Rectal smooth muscle tissue (tissue), 1 donor: ENCODE data around the gene ZNF672.
A peak's percentile ranks its signal among the peaks of the same experiment; 100 is the strongest.
"Not testable (repeated sequence)": the region's sequence is repeated elsewhere in the genome, so short reads cannot be mapped to it uniquely, and the experiment has no call there.

ENCODE experiments used
- H3K27ac ChIP-seq: one replicate; pipeline ENCODE4 v1.7.0; 2013; ENCODE audit warnings: low read depth, low read length, inconsistent platforms
- H3K27me3 ChIP-seq: one replicate; pipeline ENCODE4 v1.7.0; 2013; ENCODE audit warnings: low read length; ENCODE audit not compliant: control insufficient read depth, insufficient read depth
- H3K36me3 ChIP-seq: one replicate; pipeline ENCODE4 v1.7.0; 2013; ENCODE audit warnings: low read length; ENCODE audit not compliant: control insufficient read depth, insufficient read depth
- H3K4me1 ChIP-seq: one replicate; pipeline ENCODE4 v1.7.0; 2013; ENCODE audit warnings: low read length; ENCODE audit not compliant: control insufficient read depth, insufficient read depth
- H3K4me3 ChIP-seq: one replicate; pipeline ENCODE4 v1.7.0; 2013; ENCODE audit warnings: low read length
- H3K9ac ChIP-seq: one replicate; pipeline ENCODE4 v1.7.0; 2013; ENCODE audit warnings: low read length

Gene ZNF672

GRCh38 chr1:248837781-248838356, at the start of gene ZNF672:
Gene ZNF672, plus strand, starts transcription at chr1:248838224. Its CDS starts 9,051 bp downstream, at chr1:248847275.
- Histone ChIP-seq H3K9ac (peak within 1 kb of the TSS; percentile 98), H3K36me3 (peaks cover 2% of the 10 kb centered on the region), H3K4me3 (peak within 1 kb of the TSS; percentile 89), H3K27me3 (no peaks in the 10 kb centered on the region), H3K27ac (peak within 1 kb of the TSS; percentile 100), H3K4me1 (peaks cover 22% of the 10 kb centered on the region)

DNA sequence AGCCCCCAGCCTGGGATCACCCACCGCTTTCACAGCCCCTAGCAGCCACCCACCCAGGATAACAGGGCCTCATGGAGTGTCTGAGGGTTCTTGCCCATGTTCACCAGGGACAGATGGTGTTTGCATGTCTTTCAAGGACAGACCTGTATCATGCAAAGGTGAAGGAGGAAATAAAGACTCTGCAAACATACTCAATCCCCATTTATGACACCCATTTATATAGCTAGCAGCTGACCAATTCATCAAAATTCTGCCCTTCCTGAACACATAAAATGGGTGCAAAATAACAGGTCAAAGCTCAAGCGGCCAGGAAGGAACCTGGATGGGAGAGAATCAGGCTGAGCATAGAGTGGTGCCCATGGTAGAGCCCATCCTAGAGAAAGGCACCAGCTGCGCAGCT, 49.7 kb upstream of the ZNF672 start:
- Histone ChIP-seq H3K4me3 (no peak overlapping the region), H3K4me1 (no peaks in the 10 kb centered on the region), H3K36me3 (no peaks in the 10 kb centered on the region), H3K9ac (no peak overlapping the region), H3K27ac (no peak overlapping the region), H3K27me3 (no peaks in the 10 kb centered on the region)

DNA sequence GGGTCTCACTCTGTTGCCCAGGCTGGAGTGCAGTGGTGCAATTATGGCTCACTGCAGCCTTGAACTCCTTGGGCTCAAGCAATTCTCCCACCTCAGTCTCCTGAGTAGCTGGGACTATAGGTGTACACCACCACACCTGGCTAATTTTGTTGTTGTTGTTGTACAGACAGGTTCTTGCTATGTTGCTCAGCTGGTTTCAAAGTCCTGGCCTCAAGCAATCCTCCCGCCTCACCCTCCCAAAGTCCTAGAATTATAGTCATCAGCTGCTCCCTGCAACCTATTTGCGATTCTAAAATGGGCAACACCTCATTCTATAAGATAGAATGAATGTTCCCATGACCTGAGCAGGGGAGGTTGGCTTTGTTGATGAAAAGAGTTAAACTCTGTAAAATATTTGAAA, 48.7 kb upstream of the ZNF672 start:
- not testable (repeated sequence) for H3K9ac ChIP-seq, H3K4me1 ChIP-seq, H3K27ac ChIP-seq

DNA sequence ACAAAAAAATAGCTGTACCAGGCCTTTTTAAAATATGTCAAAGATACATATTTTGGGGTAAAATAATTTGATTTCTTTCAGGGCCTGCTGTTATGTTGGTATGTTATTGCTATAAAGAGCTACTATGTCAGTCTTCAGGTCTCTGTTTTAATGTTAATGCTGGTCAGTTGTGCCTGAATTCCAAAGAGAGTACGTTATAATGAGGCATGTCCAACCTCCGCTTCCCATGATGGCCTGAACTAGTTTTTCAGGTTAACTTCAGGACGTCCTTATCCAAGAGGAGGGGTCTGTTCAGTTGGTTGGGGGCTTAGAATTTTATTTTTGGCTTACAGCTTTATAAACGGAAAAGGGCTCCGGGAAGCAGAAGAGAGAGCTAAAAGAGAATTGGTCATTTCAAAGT, 47.6 kb upstream of the ZNF672 start:
- no peak overlapping the region for H3K9ac ChIP-seq
- H3K4me1 ChIP-seq, result no peaks in the 10 kb centered on the region
- H3K27me3 ChIP-seq, result no peaks in the 10 kb centered on the region
- H3K4me3 ChIP-seq, result no peak overlapping the region
- H3K27ac ChIP-seq, result no peak overlapping the region
- H3K36me3 ChIP-seq, result no peaks in the 10 kb centered on the region

More for the DNA sequence above, 48.7 kb upstream of the ZNF672 start:
- H3K27me3 ChIP-seq, H3K4me3 ChIP-seq, H3K36me3 ChIP-seq: not testable (repeated sequence)

GRCh38 chr1:248791010-248791409, 47.0 kb upstream of the ZNF672 start:
- Histone ChIP-seq H3K27ac (no peak overlapping the region), H3K27me3 (no peaks in the 10 kb centered on the region), H3K4me3 (no peak overlapping the region), H3K36me3 (no peaks in the 10 kb centered on the region), H3K4me1 (no peaks in the 10 kb centered on the region), H3K9ac (no peak overlapping the region)

GRCh38 chr1:248792342-248792741, 45.7 kb upstream of the ZNF672 start:
- Histone ChIP-seq H3K27ac (no peak overlapping the region), H3K9ac (no peak overlapping the region), H3K27me3 (no peaks in the 10 kb centered on the region), H3K36me3 (no peaks in the 10 kb centered on the region), H3K4me1 (no peaks in the 10 kb centered on the region), H3K4me3 (no peak overlapping the region)

GRCh38 chr1:248793592-248793991, 44.4 kb upstream of the ZNF672 start:
- Histone ChIP-seq H3K27ac (no peak overlapping the region), H3K36me3 (no peaks in the 10 kb centered on the region), H3K27me3 (no peaks in the 10 kb centered on the region), H3K4me3 (no peak overlapping the region), H3K4me1 (no peaks in the 10 kb centered on the region), H3K9ac (no peak overlapping the region)

DNA sequence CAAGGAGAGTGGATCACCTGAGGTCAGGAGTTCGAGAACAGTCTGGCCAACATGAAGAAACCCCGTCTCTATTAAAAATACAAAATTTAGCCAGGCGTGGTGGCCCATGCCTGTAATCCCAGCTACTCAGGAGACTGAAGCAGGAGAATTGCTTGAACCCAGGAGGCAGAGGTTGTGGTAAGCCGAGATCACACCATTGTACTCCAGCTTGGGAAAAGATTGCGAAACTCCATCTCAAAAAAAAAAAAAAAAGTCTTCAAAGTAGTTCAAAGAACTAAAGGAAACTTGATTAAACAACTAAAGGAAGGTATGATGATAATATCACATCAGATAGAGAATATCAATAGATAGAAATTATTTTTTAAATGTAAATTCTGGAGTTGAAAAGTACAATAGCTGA, 43.4 kb upstream of the ZNF672 start:
- H3K9ac ChIP-seq, H3K27me3 ChIP-seq, H3K4me3 ChIP-seq, H3K4me1 ChIP-seq, H3K27ac ChIP-seq, H3K36me3 ChIP-seq: not testable (repeated sequence)

GRCh38 chr1:248798791-248799190, 39.2 kb upstream of the ZNF672 start:
- no peak overlapping the region for H3K4me3 ChIP-seq
- no peaks in the 10 kb centered on the region for H3K27me3 ChIP-seq
- no peak overlapping the region for H3K9ac ChIP-seq
- H3K4me1 ChIP-seq, result no peaks in the 10 kb centered on the region
- H3K27ac ChIP-seq, result no peak overlapping the region
- H3K36me3 ChIP-seq, result no peaks in the 10 kb centered on the region

- no peak overlapping the region for H3K9ac ChIP-seq
- no peak overlapping the region for H3K27ac ChIP-seq
- H3K4me3 ChIP-seq, result no peak overlapping the region
- no peaks in the 10 kb centered on the region for H3K27me3 ChIP-seq
- no peaks in the 10 kb centered on the region for H3K36me3 ChIP-seq
- H3K4me1 ChIP-seq, result no peaks in the 10 kb centered on the region
These were observed 37.6 kb upstream of the ZNF672 start for GRCh38 chr1:248800459-248800858.

GRCh38 chr1:248802454-248802853, 35.6 kb upstream of the ZNF672 start:
- no peak overlapping the region for H3K27ac ChIP-seq
- H3K9ac ChIP-seq, result no peak overlapping the region
- H3K4me1 ChIP-seq, result no peaks in the 10 kb centered on the region
- no peaks in the 10 kb centered on the region for H3K27me3 ChIP-seq
- H3K4me3 ChIP-seq, result no peak overlapping the region
- H3K36me3 ChIP-seq, result no peaks in the 10 kb centered on the region

DNA sequence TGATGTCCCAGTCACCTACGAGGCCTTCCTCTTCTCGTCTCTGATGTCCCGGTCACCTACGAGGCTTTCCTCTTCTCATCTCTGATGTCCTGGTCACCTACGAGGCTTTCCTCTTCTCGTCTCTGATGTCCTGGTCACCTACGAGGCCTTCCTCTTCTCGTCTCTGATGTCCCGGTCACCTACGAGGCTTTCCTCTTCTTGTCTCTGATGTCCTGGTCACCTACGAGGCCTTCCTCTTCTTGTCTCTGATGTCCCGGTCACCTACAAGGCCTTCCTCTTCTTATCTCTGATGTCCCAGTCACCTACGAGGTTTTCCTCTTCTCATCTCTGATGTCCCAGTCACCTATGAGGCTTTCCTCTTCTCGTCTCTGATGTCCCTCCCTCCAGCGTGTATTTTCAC, 34.5 kb upstream of the ZNF672 start:
- H3K36me3 ChIP-seq, H3K27me3 ChIP-seq, H3K27ac ChIP-seq, H3K4me1 ChIP-seq, H3K4me3 ChIP-seq, H3K9ac ChIP-seq: not testable (repeated sequence)

DNA sequence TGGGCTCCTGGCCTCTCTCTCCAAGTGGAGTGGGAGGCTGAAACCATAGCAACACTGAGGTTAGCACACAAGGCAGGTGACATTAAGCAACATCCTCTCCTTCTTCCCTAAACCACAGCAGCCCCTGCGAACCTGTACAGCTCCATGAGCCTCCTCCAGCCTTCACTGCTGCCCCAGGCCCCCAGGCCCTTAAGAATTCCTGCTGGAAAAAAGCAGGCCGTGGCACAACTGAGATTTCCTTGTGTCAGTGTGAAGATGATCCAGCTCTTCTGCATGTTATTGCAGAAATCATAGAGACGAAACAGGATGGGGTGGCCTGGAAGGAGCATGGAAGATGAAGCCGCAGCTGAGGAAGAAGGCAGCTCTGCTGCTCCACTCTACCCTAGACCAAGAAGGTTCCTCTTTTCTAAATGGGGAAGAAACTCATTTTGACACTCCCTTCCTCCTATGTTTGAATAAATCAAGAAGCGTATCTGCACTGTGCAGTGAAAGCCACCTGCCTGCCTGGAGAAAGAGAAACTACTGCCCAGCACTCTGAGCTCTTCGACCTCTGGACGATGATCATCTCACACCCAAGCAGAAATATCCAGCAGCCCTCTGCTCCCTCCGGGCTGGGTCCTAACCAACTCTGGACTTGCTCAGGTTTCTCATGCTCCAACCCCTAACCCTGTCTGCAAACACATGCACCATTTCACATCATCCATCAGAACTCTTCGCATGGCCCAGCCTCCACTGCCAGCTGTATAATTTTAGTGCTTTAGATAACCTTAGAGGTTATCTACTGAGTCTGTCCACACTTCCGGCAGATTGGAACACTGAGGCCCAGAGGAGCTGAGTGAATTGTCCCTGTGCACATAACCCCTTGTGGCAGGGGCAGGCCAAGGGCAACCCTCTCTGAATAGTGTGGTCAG, 33.0 kb upstream of the ZNF672 start:
- Histone ChIP-seq H3K4me1 (no peaks in the 10 kb centered on the region), H3K4me3 (no peak overlapping the region), H3K27ac (no peak overlapping the region), H3K36me3 (no peaks in the 10 kb centered on the region), H3K9ac (no peak overlapping the region), H3K27me3 (peaks cover 1% of the 10 kb centered on the region)
